GM23338 (cell line): ENCODE results near the gene PVR. TPM values are rescaled to one million over a fixed set of nuclear protein-coding genes. Genes with fewer than 3 reads are reported as not detected.
A peak's percentile ranks its signal among the peaks of the same experiment; 100 is the strongest.
"Not testable (repeated sequence)": the region's sequence is repeated elsewhere in the genome, so short reads cannot be mapped to it uniquely, and the experiment has no call there.

ENCODE experiments used
- ATAC-seq: fragments of 200-7000 bp; cut with Tn5 transposase; 3 replicates; pipeline ENCODE4 v1.9.1; 2020
- DNase-seq: peaks from one replicate; pipeline ENCODE4 v3.0.0-alpha.2; 2015; ENCODE audit warnings: low spot score
- H2AFZ ChIP-seq: fragments of 200-600 bp; sonication (generic); 2 replicates; pipeline ENCODE4 v1.8.0; 2016; ENCODE audit warnings: antibody characterized with exemption, mild to moderate bottlenecking, moderate library complexity
- H3F3A ChIP-seq: fragments of 200-600 bp; sonication (generic); replicated peaks from 2 replicates; pipeline ENCODE4 v1.8.0; 2017; ENCODE audit warnings: antibody characterized with exemption, mixed run types, low read depth
- H3K27ac ChIP-seq: fragments of 200-600 bp; sonication (generic); 2 replicates; pipeline ENCODE4 v1.6.1; 2016; ENCODE audit warnings: low read depth
- H3K27me3 ChIP-seq: fragments of 200-600 bp; sonication (generic); 2 replicates; pipeline ENCODE4 v1.8.0; 2016; ENCODE audit warnings: mild to moderate bottlenecking, mixed run types, moderate library complexity; ENCODE audit not compliant: insufficient read depth
- H3K36me3 ChIP-seq: fragments of 200-600 bp; sonication (generic); 2 replicates; pipeline ENCODE4 v1.8.0; 2016; ENCODE audit warnings: mild to moderate bottlenecking; ENCODE audit not compliant: insufficient read depth
- H3K4me1 ChIP-seq: fragments of 200-600 bp; sonication (generic); 2 replicates; pipeline ENCODE4 v1.8.0; 2016; ENCODE audit warnings: mild to moderate bottlenecking, moderate library complexity; ENCODE audit not compliant: insufficient read depth
- H3K4me2 ChIP-seq: fragments of 200-600 bp; sonication (generic); 2 replicates; pipeline ENCODE4 v1.7.1; 2017; ENCODE audit warnings: mixed run types
- H3K4me3 ChIP-seq: fragments of 200-600 bp; sonication (generic); 2 replicates; pipeline ENCODE4 v1.6.1; 2016; ENCODE audit warnings: mixed run types
- H3K79me2 ChIP-seq: fragments of 200-600 bp; sonication (generic); replicated peaks from 2 replicates; pipeline ENCODE4 v1.8.0; 2017; ENCODE audit warnings: mild to moderate bottlenecking; ENCODE audit not compliant: insufficient read depth
- H3K9me2 ChIP-seq: fragments of 200-600 bp; sonication (generic); 2 replicates; pipeline ENCODE4 v1.8.0; 2017; ENCODE audit not compliant: insufficient read depth
- H4K20me1 ChIP-seq: fragments of 200-600 bp; sonication (generic); replicated peaks from 2 replicates; pipeline ENCODE4 v1.8.0; 2017; ENCODE audit warnings: mild to moderate bottlenecking; ENCODE audit not compliant: insufficient read depth
- H3K27ac Mint-ChIP-seq: 2 replicates; pipeline ENCODE4 v1.8.0; 2020; ENCODE audit warnings: inconsistent platforms, mild to moderate bottlenecking, moderate library complexity, mixed read lengths
- H3K27me3 Mint-ChIP-seq: 3 replicates; pipeline ENCODE4 v1.8.0; 2022; ENCODE audit warnings: low read depth, mild to moderate bottlenecking, moderate library complexity, mixed read lengths, inconsistent platforms; ENCODE audit not compliant: insufficient read depth, poor library complexity
- H3K36me3 Mint-ChIP-seq: 3 replicates; pipeline ENCODE4 v1.8.0; 2021; ENCODE audit warnings: low read depth, mild to moderate bottlenecking, inconsistent platforms, moderate library complexity, mixed read lengths
- H3K4me1 Mint-ChIP-seq: 3 replicates; pipeline ENCODE4 v1.8.0; 2020; ENCODE audit warnings: mild to moderate bottlenecking, inconsistent platforms, mixed read lengths
- H3K4me3 Mint-ChIP-seq: 3 replicates; pipeline ENCODE4 v1.8.0; 2021; ENCODE audit warnings: moderate library complexity, mild to moderate bottlenecking, inconsistent platforms, mixed read lengths
- H3K9me3 Mint-ChIP-seq: 3 replicates; pipeline ENCODE4 v1.8.0; 2020; ENCODE audit warnings: moderate library complexity, mild to moderate bottlenecking, inconsistent platforms, mixed read lengths
- CREB1 ChIP-seq: fragments of 250-450 bp; sonication (Bioruptor Pico); IDR thresholded peaks from 2 replicates; pipeline ENCODE4 v1.5.0; 2020; ENCODE audit warnings: low read depth, mild to moderate bottlenecking, moderate library complexity
- CTCF ChIP-seq, 2 experiments: fragments of 200-600 bp in 1 of 2; sonication (generic) in 1 of 2; conservative IDR thresholded peaks; 2 replicates each; pipeline versions ENCODE4 v1.5.1 to v1.6.1; 2016 to 2017; ENCODE audit warnings: antibody characterized with exemption in 2 of 2, low read depth in 2 of 2, mild to moderate bottlenecking in 2 of 2, moderate library complexity in 1 of 2
- EZH2 ChIP-seq: fragments of 200-600 bp; sonication (generic); IDR thresholded peaks from one replicate; pipeline ENCODE4 v1.8.0; 2017; ENCODE audit warnings: antibody characterized with exemption, mild to moderate bottlenecking, low read depth; ENCODE audit not compliant: unreplicated experiment
- JUNB ChIP-seq: IDR thresholded peaks from one replicate; pipeline ENCODE4 v1.6.1; 2016; ENCODE audit warnings: antibody characterized with exemption; ENCODE audit not compliant: unreplicated experiment
- REST ChIP-seq: IDR thresholded peaks from one replicate; pipeline ENCODE4 v1.6.1; 2018; ENCODE audit warnings: antibody characterized with exemption; ENCODE audit not compliant: unreplicated experiment
- ZNF114 ChIP-seq: fragments of 250-450 bp; sonication (Bioruptor Pico); IDR thresholded peaks from 2 replicates; pipeline ENCODE4 v1.5.0; 2020; ENCODE audit warnings: mild to moderate bottlenecking, moderate library complexity
- polyA plus RNA-seq: library from polyadenylated mRNA; unstranded; fragments of >200 nt; fragmentation: Nextera tagmentation; extraction: Ambion mirVana; gene quantifications from 2 replicates; pipeline ENCODE4 v1.2.1, GENCODE V29; 2016
- total RNA-seq: library from RNA; depleted of rRNA; stranded (reverse); fragments of >200 nt; shearing (Covaris generic); gene quantifications from 2 replicates; pipeline ENCODE4 v1.2.3, GENCODE V29; 2014

Gene PVR
- total and polyA plus RNA-seq, 2 experiments from 2014 or later = 4.8 to 19.0 TPM

- TF ChIP-seq REST = no peak
- no peak for TF ChIP-seq EZH2
- no peak for TF ChIP-seq ZNF114
Measured at GRCh38 chr19:44609219-44609618, 34.5 kb upstream of the PVR start (continued).

GRCh38 chr19:44610497-44610896 lies 33.2 kb upstream of the PVR start:
- H3K4me1 ChIP-seq = peaks cover 14% of the 10 kb centered on the region
- H3K36me3 Mint-ChIP-seq, H3K27me3 Mint-ChIP-seq, H3K4me2 ChIP-seq, H3F3A ChIP-seq, H4K20me1 ChIP-seq, H3K4me3 Mint-ChIP-seq, H3K9me2 ChIP-seq, H3K27ac ChIP-seq, H3K27me3 ChIP-seq, H3K9me3 Mint-ChIP-seq, H3K4me3 ChIP-seq, H2AFZ ChIP-seq, H3K36me3 ChIP-seq, H3K79me2 ChIP-seq, H3K27ac Mint-ChIP-seq: not testable (repeated sequence)
- DNase-seq (peak; percentile 71), ATAC-seq (peak; percentile 95)
- H3K4me1 Mint-ChIP-seq = peaks cover 13% of the 10 kb centered on the region; the same call in 2 of the 3 replicates
- TF ChIP-seq CTCF (conservative IDR thresholded peaks at IDR 0.05; ENCODE audit: low read depth in 2 of 2) = peak; percentile 41 to 59

GRCh38 chr19:44611812-44612295 lies 31.9 kb upstream of the PVR start:
- Histone ChIP-seq H3K36me3 (no peaks in the 10 kb centered on the region), H3K4me1 (peaks cover 16% of the 10 kb centered on the region), H2AFZ (no peak overlapping the region), H3K9me2 (no peaks in the 10 kb centered on the region), H3F3A (no peaks in the 10 kb centered on the region), H3K27me3 (no peaks in the 10 kb centered on the region), H3K4me3 (no peak overlapping the region), H3K4me2 (no peak overlapping the region), H3K27ac (no peak overlapping the region), H3K79me2 (no peaks in the 10 kb centered on the region), H4K20me1 (no peaks in the 10 kb centered on the region)
- H3K27me3 Mint-ChIP-seq = peaks cover 3% of the 10 kb centered on the region
- H3K4me3 Mint-ChIP-seq = no peak overlapping the region
- no peak for TF ChIP-seq JUNB
- no peak for TF ChIP-seq CREB1 (CRISPR knock-in tag)
- peaks cover 15% of the 10 kb centered on the region; the same call in 2 of the 3 replicates for H3K4me1 Mint-ChIP-seq
- no peaks in the 10 kb centered on the region; the same call in 2 of the 3 replicates for H3K9me3 Mint-ChIP-seq
- H3K36me3 Mint-ChIP-seq = no peaks in the 10 kb centered on the region; the same call in 2 of the 3 replicates
- no peak overlapping the region for H3K27ac Mint-ChIP-seq
- no peak for DNase-seq
- no peak; the same call in 2 of the 3 replicates for ATAC-seq
